GM18519 (cell line): ENCODE measurements around the gene USH1C.

ENCODE experiments used
- ATAC-seq: cut with Tn5 transposase; IDR thresholded peaks from one replicate; pipeline ENCODE4 v1.9.1; 2021; ENCODE audit warnings: mild to moderate bottlenecking, moderate library complexity; ENCODE audit not compliant: unreplicated experiment, low FRiP score

Gene USH1C

DNA sequence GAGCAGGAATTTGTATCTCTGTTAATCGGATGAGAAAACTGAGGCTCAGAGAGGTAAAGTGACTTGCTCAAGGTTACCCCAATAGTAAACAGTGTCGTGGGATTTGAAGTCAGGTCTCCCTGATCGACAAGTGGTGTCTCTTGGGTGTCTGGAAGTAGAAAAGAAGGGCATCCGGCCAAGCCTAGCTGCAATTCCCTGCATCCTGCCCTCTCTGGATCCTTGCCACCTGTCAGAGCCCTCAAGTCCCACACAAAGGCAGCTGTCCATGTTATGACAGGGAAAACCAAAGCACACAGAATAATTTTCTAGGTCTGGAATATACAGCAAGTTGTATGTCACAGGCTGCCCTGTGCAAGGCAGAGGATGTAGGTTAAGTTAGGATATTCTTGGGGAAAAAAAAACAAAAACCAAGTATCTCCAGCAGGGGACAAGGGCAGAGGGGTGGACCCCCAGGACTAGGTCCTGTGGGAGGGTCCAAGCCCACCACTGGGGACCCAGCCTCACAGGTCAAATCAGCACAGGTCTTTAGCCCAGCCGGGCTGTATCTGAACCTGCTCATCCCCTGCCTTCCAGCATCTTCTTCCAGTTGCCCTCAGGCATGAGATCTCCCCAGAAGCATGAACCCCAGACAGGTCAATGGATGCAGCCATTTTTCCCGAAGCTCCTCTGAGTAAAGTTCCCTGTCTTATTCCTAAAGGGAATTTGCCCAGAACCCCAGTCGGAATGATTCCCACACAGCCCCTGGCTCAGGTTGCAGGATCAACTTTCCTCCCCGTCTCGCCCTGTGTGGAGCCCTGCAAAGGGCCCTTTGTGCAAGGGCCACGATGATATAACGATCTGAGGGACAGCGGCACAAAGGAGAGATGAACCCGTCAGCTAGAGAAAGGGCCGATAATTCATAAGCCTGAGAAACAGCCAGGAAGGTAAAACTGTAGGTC, 15.0 kb downstream of the USH1C start:
- ATAC-seq: no peak

- no peak for ATAC-seq
These were observed 16.0 kb downstream of the USH1C start for GRCh38 chr11:17528181-17528691.

GRCh38 chr11:17527628-17527995, 16.6 kb downstream of the USH1C start:
- no peak for ATAC-seq

DNA sequence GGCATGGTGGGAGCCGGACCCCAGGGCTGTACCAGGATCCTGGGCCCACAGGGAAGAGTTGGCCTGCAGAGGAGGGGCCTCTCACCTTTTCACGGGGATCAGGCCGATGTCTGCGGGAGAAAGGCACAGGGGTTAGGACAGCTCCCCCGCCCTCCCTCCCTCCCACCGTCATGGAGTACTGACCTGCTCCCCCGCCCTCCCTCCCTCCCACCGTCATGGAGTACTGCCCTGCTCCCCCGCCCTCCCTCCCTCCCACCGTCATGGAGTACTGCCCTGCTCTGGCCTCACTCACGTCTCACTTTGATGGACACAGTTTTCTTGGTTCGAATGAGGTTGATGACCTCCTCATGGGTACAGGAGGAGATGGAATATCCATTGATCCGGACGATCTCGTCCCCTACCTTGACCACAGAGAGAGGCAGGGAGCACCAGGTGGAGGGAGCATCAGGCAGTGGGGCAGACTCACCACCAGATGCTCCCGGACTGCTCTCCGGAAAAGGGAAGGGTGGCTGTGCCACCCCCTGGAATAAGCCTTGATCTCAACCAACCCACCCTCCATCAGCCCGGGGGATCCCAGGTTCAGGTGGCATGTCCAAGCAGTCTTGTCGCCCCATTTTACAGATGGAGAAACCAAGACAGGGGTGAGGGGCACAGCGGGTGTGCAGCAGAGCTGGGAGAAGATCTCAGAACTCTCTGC, 17.1 kb downstream of the USH1C start:
- ATAC-seq: no peak

GRCh38 chr11:17526326-17526725, 17.9 kb downstream of the USH1C start:
- ATAC-seq: no peak

DNA sequence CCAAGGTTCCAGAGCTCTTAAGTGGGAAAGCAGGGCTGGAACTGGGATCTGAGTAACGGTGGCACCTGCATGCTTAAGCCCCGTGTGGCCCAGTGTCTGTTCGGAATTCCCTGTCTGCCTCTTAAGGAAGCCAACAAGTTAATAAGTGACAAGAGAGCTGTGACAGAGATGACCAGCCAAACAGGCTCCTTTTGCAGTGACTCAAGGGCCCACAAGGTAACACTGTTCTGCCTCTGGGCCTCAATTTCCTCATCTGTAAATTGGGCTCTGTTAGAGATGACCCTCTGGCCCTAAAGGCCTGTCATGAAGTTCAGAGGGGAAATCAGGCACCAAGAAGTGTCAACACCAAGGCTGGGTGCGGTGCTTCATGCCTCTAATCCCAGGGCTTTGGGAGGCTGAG, 18.6 kb downstream of the USH1C start:
- ATAC-seq: no peak

GRCh38 chr11:17524221-17524620, 20.0 kb downstream of the USH1C start:
- ATAC-seq: no peak

GRCh38 chr11:17522655-17523054, 21.6 kb downstream of the USH1C start:
- no peak for ATAC-seq

DNA sequence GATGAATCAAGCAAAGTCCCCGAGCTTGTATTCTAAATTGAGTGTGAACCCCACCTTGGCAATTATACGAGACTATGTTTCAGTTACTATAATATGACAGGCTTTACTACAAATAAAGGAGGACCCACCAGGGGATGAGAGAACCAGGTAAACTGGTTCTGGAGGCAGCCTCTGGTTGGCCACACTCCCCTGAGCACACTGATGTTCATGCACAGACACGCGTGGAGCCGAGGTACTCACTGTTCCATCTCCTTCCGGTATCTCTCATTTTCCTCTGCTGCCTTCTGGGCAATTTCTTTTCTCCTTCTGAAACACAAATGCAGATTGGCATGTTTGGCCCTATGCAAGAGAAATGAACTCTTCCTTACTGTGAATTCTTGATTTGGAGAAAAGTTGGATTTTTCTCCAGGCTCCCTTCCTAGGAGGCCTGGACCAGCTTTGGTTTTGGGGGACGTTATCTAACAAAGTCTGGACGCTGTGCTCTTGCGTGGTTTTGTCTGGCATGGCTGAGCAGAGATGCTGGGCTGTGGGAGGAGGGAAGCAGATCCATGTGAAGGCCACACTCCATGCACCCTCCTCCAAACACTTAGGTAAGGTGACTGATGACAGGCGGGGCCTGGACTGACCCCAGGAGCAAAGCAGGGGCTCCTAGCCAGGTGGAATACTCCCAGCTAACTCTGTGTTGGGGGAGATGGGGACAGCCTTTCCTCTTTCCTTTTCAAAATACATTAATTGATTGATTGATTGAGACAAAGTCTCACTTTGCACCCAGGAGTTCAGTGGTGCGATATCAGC, 22.9 kb downstream of the USH1C start:
- no peak for ATAC-seq

DNA sequence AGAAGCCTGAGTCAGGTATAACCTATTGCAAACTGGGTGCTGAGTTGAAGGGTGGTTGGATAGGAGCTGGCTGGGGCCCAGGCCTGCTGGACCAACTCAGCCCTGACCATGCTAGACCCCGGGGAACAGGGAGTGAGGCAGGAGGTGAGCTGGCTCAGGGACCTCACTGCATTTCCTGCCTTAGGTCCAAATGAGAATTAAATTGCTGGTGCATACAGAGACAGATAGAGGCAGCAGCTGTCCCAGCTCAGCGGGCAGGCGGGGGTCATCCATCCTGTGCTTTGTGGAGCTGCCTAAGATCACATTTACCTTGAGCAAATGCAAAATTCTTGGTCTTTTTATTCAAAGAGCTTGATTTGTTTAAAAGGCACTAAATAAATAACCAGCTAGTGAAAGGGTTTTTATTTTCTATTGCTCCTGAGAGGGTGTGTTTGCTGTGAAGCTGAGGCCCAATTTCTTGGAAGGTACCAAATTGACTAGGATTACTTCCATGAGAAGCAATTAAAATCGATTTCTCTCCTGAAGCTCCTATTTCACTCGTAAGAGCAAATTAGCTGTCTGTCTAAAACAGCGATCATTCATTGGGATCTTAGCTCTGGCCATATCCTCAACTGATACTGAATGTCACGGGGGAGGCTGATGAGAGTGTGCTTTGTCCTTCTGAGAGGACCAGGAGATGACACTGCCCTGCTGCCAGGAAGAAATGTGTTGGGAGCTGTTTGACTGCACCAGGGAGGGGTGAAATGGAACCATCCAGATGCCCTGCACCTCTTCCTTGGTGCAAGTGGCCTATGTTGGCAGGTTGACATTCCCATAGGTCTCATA, 24.9 kb downstream of the USH1C start:
- no peak for ATAC-seq

DNA sequence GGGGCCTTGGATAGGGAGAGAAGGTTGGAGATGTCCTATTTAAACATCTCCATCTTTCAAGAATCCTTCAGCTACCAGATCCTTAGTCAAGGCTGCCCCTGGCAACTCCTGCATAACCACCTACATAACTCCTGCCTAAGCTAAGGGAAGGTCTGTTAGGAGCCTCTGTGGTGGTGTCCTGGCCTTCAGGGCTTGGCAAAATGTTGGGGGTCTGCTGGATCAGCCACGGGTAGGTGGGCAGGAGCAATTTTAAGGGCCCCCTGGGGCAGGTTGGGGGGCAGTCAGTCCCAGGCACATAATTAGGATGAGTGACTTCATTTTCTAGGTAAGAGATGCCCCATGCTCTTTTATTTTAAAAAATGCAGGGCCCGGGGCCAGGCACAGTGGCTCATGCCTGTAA, 25.9 kb downstream of the USH1C start:
- no peak for ATAC-seq

DNA sequence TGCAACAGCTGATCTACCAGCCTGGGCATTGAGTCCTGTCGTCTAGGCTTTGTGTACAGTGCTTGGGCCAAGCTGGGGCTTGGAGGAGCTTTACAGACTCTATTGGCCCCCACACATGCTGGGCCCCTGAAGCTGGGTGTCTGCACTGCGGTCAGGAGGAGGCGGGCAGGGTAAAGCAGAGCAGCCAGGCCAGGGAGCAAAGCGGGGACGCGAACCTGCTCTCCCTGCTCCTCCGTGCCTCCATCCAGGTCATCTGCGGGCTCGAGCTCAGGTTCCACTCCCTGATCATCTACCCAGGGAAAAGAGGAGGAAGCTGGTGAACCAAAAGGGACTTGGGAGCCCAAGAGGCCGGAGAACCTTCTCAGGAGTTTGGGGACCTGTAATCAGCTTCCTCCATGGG, 27.0 kb downstream of the USH1C start:
- no peak for ATAC-seq

- no peak for ATAC-seq
These were observed 27.6 kb downstream of the USH1C start for GRCh38 chr11:17516551-17517150.

DNA sequence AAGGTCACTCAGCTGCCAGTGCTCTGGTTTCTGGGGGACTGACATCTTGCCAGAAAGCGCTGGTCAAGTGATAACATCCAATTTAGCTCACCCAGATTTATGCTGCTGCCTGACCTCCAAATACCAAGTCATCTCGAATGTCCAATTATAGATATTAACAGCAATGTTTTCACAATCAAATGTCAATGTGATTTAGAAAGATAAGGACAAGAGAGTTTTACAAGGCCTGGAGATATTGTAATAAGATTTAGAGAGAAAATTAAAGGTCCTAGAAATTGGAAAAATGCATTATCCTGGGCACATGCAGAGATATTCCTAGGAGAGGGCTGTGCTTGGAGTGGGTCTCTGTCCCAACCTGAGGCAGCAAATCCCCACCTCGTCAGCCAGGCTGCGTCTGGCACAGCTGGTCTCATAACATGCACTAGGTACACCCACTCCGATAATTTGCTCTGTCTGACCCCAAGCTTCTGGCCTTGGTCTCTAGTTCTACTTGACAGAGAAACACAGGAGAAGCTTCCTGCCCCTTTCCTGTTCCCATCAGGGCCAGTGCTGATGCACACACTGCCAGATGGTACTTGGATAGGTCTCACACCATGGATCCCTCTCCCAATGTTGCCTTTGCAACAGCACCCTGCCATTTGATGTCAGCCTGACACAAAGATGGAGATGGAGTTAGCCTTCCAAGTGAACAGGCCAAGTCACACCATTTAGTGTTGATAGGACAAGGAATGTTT, 28.6 kb downstream of the USH1C start:
- no peak for ATAC-seq

DNA sequence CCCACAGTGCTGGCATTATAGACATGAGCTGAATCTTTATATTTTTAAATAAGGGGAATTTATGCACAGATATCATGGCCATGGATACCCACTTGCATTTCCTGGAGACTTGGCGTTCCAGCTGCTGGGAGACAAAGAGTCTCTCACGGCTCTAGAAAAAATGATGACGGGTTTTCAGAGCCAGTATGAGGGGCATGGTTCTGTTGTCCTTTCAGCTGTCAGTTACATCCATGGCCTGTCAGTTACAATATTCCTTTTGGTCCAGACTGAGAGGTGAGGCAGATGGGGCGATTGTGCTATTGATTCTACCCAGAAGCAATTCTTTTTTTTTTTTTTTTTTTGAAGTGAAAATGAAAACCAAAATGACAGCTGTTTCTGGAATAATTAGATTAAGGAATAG, 29.7 kb downstream of the USH1C start:
- no peak for ATAC-seq

- no peak for ATAC-seq
These were observed 30.4 kb downstream of the USH1C start for GRCh38 chr11:17513853-17514252.

GRCh38 chr11:17512101-17512500, 32.1 kb downstream of the USH1C start:
- ATAC-seq: no peak

GRCh38 chr11:17511571-17511970, 32.6 kb downstream of the USH1C start:
- no peak for ATAC-seq
